ENCODE results near the gene ELOVL3. TPM values are rescaled to one million over a fixed set of nuclear protein-coding genes. Genes with fewer than 3 reads are reported as not detected.

Gene ELOVL3
- total and polyA plus RNA-seq, 9 of the 15 experiments (the other 6 are each of a cell fraction or from before 2014, with no cell fraction given) = 0.32 to 3.3 (median 0.87) TPM

DNA sequence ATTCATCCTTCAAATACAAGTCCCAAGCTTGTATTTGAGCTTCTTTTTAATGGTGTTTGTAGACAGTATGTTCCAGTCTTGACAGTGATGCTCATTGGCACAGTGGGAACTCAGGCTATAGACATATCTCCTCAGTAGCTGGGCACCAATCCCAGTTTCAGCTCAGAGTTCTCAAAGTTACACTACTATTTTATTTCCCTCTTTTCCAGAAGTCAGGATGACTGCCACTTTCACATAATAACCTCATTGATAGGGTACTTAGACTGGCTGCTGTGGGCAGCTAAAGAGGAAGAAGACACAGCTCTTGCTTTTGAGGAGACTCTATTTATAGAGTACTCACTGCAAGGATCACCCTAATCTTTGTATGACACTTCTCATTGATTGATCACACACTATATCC, 21.6 kb downstream of the ELOVL3 start:
- H3K27me3 ChIP-seq (ENCODE audit: control insufficient read depth in 2 of 2, insufficient read depth in 2 of 2, low read length in 2 of 2) = no peaks in the 10 kb centered on the region
- intact Hi-C loops (cut with micrococcal nuclease) (no loop called here), in situ Hi-C loops (cut with MboI) (loop anchor here (25.0 kb wide), 1 partner anchor 340 kb away; no protein-coding TSS in a partner anchor)
- H3K4me3 ChIP-seq = no peak overlapping the region
- H3K36me3 ChIP-seq (ENCODE audit: control insufficient read depth, insufficient read depth, low read length) = peaks cover 15% of the 10 kb centered on the region; the same call in 2 of the 3 replicates
- no peaks in the 10 kb centered on the region for H3K9me1 ChIP-seq (ENCODE audit: control insufficient read depth, insufficient read depth, low read length)
- DNase-seq (ENCODE audit: extremely low read depth in 1 of 4, low spot score in 3 of 4) (no peak), FAIRE-seq (no peak), ATAC-seq (no peak)
- H3K9me3 ChIP-seq (replicated peaks; ENCODE audit: control insufficient read depth, insufficient read depth, low read depth, low read length) = no peaks in the 10 kb centered on the region
- no TSS peak for BruUV-seq (replicated peaks)
- H3K27ac ChIP-seq (ENCODE audit: extremely low read depth, low read depth, low read length) = no peak overlapping the region
- peak overlapping the region; percentile 97 for H3K4me2 ChIP-seq (ENCODE audit: insufficient read depth, low read length)
- no peak overlapping the region for H2AFZ ChIP-seq (ENCODE audit: low read depth, low read length)
- CTCF ChIA-PET (ENCODE audit: low intra/inter-chr PET ratio) = no interaction called here
- POLR2A ChIA-PET = interaction anchor here (0.7 to 1.0 kb wide), 2 partner anchors 19 to 22 kb away, joined by 3 read pairs; no protein-coding TSS in a partner anchor
- TF ChIP-seq MTA3 (IDR thresholded peaks at IDR 0.05; ENCODE audit: borderline replicate concordance) (no peak), SMAD1 (IDR thresholded peaks at IDR 0.05; ENCODE audit: low read depth, low read length, partially characterized antibody) (no peak), ESRRB (CRISPR knock-in tag; IDR thresholded peaks at IDR 0.05; ENCODE audit: borderline replicate concordance) (no peak), SRSF3 (IDR thresholded peaks at IDR 0.05; ENCODE audit: insufficient read depth, low read length) (no peak), FOXP1 (CRISPR knock-in tag; IDR thresholded peaks at IDR 0.05) (no peak), ZNF655 (CRISPR knock-in tag; IDR thresholded peaks at IDR 0.05) (no peak), ZNF707 (CRISPR knock-in tag; conservative IDR thresholded peaks at IDR 0.05) (no peak), ARID3A (IDR thresholded peaks at IDR 0.05; ENCODE audit: borderline replicate concordance, low read depth, low read length) (no peak), PCBP1 (IDR thresholded peaks at IDR 0.05; ENCODE audit: low read depth, low read length, poor library complexity, severe bottlenecking) (no peak), SMARCC2 (IDR thresholded peaks at IDR 0.05; ENCODE audit: low read depth) (no peak), XRCC3 (IDR thresholded peaks at IDR 0.05) (no peak), RCOR1 (IDR thresholded peaks at IDR 0.05; ENCODE audit: borderline replicate concordance in 1 of 2, low read depth in 2 of 2, low read length in 2 of 2) (no peak)
- TF ChIP-seq, protein P1, sequence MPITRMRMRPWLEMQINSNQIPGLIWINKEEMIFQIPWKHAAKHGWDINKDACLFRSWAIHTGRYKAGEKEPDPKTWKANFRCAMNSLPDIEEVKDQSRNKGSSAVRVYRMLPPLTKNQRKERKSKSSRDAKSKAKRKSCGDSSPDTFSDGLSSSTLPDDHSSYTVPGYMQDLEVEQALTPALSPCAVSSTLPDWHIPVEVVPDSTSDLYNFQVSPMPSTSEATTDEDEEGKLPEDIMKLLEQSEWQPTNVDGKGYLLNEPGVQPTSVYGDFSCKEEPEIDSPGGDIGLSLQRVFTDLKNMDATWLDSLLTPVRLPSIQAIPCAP (CRISPR knock-in tag; IDR thresholded peaks at IDR 0.05; ENCODE audit: borderline replicate concordance) = no peak
- TF ChIP-seq, protein P2, sequence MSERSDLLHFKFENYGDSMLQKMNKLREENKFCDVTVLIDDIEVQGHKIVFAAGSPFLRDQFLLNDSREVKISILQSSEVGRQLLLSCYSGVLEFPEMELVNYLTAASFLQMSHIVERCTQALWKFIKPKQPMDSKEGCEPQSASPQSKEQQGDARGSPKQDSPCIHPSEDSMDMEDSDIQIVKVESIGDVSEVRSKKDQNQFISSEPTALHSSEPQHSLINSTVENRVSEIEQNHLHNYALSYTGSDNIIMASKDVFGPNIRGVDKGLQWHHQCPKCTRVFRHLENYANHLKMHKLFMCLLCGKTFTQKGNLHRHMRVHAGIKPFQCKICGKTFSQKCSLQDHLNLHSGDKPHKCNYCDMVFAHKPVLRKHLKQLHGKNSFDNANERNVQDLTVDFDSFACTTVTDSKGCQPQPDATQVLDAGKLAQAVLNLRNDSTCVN (CRISPR knock-in tag; IDR thresholded peaks at IDR 0.05) = no peak
- H3K79me2 ChIP-seq (ENCODE audit: control insufficient read depth, insufficient read depth, low read length) = peaks cover 68% of the 10 kb centered on the region
- H3K4me1 ChIP-seq (replicated peaks in 1 of 2; ENCODE audit: control insufficient read depth in 2 of 2, insufficient read depth in 2 of 2, low read length in 2 of 2) = peaks cover 0 to 23% of the 10 kb centered on the region in 2 experiments; a peak in 4 of 5 replicates
- peaks cover 14% of the 10 kb centered on the region; the same call in 1 of the 2 replicates for H4K20me1 ChIP-seq (replicated peaks; ENCODE audit: control insufficient read depth, insufficient read depth, low read length)
- no peak overlapping the region; a peak in 1 of 4 replicates for H3K9ac ChIP-seq (ENCODE audit: insufficient read depth in 1 of 2, low read depth in 2 of 2, low read length in 2 of 2)

All from K562 (cell line).